A172 (cell line): Measurements from ENCODE around the gene SUPT4H1. TPM values are rescaled to one million over a fixed set of nuclear protein-coding genes. Genes with fewer than 3 reads are reported as not detected.
A peak's percentile ranks its signal among the peaks of the same experiment; 100 is the strongest.

ENCODE experiments used
- DNase-seq: peaks from one replicate; pipeline ENCODE4 v3.0.0-alpha.2; 2015; ENCODE audit warnings: low spot score
- total RNA-seq: library from RNA; depleted of rRNA; stranded (reverse); fragments of >200 nt; shearing (Covaris generic); gene quantifications from 2 replicates; pipeline ENCODE4 v1.2.3, GENCODE V29; 2014

Gene SUPT4H1
- total RNA-seq, 1 experiment from 2014 or later: 161 TPM

DNA sequence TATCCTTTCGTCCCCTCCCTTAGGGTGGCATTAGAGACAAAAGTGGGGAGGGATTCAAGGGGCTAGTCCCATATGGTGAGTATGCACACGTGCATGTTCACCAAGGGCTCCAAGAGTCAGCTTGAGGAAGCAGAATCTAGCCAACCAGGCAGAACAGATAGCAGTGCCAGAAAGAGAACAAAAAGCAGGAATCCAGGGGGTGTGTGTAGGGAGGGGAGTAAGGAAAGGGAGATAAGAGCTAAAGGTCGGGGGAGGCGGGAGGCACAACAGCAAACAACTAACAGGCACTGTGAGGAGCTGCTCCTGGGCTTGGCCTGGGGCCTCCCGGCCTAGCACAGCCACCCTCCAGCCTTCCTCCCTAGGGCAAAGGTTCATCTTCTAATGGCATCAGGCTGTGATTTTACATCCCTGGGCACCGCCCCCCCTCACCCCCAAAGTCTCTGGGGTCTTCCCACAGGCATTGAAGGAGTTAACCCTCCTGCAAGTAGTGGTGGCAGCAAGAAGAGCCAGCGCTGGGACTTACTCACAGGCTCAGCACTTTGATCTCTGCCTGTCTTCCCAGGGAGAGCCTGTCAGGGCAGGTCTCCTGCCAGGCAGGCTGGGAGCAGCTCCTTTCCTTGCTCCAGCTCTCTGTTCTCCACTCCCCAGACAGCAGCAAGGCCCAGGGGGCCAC is 12.4 kb upstream of the SUPT4H1 start:
- no peak for DNase-seq

DNA sequence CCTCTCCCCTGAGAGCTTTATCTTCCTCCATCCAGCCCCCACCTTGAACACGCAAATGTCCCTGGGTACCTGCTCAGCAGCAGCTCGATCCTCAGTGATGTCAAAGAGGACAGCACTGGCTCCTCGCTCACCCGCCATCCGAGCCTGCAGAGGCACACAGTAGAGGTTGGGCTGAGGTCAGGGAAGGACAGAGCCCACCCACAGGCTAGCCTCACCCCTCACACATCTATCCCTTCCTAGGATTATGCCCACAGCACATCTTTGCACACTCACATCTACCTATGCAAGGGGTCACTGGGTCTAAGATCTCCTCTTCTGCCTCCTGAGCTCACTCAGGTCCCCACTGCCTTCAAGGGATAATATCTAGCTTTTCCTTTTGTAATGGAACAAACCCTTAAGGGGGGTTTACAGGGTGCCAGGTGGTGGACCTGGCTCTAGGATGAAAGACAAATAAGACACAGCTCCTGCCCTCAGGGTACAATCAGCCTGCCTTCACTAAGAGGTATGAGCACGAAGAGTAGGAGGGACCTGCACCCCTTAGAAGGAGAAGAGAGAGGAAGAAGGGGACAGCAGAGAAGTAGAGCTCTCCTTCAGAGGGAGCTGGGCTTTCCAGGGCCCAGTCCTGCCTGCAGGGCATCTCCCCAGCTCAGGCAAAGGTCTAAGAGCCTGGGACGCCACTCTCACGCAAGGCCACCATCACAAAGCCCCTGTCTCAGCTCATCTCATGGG is 11.6 kb upstream of the SUPT4H1 start:
- DNase-seq: no peak

DNA sequence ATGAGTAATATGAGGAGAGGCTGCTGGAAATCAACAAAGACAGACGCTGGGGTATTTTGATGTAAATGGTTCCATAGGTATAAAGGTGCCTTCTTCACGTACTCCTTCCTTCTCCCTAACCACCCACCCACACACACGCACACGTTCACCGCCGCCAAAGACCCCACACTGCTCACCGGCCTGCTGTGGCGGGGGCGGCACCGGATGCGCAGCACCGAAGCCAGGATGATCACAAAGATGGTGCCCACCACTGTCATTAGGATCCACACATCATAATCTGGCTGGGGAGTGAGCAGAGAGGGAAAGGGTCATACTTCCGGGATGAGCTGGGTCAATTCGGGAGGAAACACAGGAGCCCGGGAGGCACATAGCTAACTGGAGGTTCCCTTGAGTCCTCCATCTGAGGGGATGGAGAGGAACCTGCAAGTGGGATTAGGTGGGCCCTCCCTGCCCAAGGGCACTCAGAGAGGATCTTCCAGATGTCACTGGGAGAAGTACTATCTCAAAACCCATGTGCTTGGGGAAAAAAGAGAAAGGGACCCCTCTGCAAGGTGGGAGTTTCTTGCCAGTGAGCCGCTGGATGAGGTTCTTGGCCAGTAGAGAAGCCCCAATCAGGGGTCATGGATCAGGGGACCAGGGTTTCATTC is 10.5 kb upstream of the SUPT4H1 start:
- no peak for DNase-seq

DNA sequence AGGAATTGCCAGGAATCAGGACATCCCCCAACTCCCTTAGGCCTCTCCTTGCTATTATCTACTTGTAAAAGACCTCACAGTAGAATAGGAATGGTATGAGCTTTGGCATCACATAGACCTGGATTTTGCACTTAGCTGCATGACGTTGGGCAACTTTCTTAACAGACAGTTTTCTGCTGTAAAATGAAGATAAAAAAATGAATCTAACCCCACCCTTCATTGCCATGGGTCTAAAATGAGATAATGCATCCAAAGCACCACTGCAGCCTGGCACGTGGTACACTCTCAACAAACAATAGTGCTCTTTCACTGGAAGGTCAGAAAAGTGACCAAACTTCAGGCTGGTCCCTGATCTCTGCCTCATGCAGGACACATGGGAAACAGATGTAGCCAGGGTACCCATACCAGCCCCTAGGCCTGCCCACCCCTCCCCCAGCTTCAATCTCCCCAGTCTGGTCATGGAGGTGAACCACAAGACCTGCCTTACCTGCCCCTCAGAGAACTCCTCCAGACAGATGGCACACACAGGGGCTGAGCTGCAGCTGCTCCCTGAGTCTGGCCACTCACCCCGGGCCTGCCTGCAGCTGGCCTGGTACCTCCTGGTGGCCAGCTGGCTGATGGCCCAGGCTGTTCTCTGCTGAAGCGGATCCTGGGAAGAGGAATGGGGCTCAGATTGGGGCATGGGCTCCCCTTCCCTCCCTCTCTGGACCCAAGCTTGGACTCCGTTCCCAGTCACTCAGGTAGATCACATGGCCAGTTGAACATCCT is 8.5 kb upstream of the SUPT4H1 start:
- no peak for DNase-seq

DNA sequence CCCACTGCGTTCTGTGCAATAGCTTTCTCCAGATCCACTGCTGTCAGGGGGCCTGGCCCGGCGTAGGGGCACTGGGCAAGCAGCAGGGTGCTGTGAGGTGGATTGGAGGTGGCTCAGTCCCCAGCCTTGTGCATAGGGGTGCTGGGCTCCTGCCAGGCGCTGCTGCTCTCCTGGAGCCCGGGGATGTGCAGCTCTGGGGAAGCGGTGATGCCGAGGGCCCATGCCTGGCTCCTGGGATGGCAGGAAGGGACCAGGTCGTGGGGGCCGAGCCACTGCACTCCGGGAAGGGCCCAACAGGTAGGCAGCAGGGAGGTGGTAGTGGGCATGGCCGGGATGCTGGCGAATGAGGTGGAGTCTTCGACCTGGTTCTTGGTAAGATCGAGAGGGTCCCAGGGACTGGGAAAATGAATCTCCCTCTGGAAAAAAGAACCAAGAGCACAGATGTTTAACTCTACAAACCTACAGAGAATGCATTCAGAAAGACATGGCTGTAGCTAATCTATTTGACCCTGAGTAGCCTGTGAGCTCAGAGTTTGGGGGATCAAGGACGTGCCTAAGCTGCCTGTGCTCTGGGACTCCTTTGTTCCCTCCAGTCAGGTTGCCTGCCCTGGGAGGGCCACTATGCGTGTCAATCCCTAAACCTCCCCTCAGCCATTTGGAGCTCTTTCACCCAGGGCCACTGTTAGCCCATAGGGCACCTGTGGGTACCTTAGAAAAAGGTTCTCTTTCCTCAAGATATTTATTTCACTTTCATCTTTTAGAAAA is 6.6 kb upstream of the SUPT4H1 start:
- no peak for DNase-seq

DNA sequence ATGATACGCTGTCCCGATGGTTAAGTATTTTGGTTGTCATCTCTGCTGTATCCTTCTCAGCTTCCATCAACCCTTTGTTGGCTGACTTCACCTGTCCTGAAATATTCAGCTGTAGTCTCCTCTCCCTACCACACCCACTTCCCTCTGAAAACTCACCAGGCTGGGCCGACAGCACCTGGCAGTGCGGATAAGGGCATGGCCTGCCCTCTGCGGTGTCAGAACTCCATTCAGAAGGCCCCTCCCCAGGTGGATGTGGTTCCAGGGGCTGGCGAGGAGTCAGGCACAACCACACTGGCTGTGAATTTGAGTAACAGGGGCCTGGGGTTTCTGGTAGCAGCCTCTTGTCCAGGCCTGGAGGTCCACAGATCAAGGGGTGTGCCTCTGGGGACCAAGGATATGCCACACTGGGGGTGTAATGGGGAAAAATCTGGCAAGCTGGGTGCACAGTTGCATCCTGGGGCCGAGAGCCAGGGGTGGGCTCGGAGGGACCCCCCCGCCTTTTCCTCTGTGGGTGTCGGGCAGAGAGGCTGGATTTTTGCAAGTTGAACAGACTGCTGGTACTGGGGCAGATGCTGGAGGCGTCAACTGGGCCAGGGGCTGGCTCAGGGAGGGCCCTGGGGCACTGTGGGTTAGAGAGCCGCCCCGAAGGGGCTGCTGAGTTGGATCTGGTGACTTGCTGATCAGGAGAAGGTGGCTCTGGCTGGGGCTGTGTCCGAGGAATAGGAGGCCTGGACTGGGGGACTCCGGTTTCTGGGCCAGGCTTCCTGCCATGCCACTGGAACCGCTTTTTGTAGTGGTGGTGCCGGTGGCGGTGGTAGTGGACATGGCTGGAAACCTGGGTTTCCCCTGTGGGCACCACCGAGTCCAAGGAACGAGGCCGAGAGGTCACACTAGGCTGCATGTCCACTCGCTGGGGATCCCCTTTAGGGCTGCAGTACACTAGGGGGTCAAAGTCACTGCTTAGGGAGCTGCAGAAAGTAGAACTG is 5.6 kb upstream of the SUPT4H1 start:
- no peak for DNase-seq

DNA sequence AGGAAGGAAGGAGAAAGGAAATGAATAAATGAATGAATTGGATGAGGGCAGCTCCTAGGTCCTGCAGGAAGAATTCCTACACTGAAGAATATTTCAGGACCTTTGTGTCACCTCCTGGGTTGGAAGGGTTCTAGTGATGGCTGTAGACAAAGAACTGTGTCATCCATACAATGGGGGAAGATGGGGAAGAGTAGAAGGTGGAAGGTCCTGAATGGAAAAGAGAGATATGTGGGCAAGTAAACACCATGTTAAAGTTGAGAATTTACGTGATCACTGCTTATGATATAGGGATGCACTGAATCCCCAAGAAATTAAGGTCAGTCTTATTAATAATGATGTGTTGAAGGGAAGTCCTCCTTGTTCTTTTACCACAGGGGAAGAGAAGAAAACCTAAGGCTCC is 4.2 kb upstream of the SUPT4H1 start:
- DNase-seq: no peak

DNA sequence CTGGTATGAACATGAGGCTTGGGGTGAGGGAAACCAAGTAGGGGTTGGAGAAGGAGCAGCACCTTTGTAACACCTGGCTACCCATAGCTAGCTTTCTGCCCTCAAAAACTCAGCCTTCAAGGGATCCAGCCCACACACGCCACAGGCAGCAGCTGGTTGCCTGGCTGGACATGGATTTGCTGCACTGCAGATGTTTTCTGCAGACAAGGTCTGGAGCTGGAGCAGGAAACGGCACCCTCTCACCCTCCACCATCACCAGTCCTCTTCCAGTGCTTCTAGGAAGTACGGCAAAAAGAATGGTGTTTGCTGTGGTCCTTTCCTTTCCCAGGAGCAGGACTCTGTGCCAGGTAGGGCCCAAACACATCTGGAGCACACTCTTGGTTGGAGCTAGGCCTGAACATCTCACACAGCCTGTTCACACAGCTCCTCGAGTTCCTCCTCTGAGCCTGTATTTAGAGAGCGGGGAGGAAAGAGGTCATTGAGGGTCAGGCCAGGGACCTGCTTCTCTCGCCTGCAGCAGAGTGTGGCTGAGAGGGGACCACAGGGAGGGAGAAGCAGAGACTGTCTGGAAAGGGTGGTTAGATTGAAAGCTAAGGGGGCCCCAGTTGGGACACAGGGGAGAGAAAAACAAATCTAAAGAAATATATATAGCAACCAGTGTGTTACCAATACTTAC is 2.7 kb upstream of the SUPT4H1 start:
- no peak for DNase-seq

DNA sequence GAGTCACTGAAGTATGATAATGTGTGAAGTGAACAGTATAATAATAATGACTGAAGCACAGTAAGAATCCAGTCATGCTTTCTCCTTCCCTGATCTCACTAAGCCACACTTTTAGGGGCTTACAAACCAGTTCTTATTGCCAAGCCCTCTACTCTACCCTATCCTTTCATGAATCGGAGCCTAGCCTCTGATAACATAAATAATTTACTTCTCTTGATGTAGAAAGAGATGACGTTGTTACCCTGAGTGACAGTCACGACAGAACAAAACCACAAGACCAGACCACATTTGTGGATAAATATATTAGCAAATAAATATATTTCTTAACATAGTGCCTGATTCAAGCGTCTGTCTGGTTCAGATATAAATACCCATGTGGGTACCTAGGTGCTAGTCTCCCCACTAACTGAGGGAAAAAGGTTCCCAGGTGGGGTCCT is 1.4 kb upstream of the SUPT4H1 start:
- no peak for DNase-seq

DNA sequence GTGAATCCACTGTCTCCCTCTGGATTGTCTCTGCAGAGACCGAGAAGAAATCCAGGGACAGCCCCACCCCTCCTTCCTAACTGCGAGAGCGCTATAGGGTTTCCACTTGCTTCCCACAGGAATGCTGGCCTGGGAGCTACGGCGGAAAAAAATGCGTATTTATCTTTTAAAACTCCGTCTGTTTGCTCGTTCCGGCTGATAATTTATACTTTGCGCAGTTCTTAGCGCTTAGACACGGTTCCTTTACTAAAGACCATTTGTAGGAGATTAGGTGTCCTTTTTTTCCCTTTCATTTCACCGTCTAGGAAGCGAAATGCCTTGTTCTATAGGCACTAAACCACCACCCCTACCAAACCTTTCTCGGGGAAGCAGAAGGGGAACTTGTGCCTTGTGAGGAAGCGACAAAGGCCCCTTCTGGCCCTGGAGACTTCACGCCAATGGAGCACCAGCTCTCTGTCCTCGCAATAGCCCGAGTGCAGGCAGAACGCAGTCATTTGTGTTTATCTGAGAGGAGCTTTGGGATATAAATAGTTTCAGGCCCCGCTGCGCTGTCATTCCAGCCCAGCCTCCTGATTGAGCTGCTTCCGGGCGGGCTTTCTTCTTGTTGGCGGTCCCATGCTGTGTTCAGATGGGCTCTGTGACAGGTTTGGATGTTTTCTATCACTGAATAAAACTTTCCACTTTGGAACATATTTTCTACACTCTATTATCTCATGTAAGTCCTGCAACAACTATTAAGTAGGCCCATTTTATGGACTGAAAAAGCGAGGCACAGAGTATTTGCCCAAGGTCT is 791 bp upstream of the SUPT4H1 start:
- DNase-seq: peak; percentile 29

DNA sequence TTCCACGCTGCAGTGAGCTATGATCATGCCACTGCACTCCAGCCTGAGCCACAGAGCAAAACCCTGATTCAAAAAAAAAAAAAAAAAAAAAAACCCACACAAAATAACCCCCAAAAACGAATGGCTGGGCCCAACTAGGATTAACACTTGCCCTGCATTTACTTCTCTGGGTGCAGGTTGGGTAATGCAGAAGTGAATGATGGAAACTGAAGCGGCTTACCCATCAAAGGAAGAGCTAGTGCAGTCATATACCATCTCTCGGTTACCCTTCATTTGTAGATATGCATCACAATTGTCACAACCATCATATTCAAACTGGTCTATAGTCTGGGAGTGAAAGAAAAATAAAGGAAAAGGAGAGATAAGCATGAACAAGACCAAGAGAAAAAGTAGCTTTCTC is 819 bp downstream of the SUPT4H1 start:
- no peak for DNase-seq

DNA sequence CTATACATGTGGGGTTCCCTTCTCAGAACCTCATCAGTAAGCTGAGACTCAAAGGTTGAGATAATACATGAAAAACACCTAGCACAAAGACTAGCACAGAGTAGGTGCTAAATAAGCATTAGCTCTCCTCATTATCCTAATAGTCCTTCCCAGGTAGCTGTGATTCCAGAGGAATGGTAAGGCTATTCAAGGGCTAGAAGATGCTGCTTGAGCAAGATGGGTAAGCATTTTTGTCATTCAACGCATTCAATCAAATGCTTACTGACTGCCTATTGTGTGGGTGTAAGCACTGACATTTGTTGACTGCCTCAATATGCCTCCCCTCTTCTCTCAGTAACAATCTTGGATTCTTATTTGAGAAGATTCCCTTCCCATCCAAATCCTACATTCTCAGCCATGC is 4.0 kb downstream of the SUPT4H1 start:
- no peak for DNase-seq

DNA sequence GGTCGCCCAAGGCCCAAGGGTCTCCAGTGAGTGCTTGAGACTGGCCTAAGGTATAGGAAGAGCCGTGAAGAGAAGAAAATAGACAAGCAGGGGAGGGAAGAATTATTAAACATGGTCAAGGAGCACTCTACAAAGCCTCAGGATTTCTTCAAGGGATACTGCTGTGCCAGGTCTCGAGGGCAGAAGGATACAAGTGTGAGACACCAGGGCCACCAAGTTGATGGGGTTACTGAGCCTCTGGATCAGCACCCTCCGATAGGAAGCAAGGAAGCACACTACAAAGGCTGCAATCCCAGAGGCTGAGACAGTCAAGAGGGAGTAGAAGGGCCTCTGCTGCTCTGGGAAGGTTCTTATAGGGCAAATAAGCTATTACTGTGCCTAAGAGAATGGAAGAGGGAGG is 6.5 kb downstream of the SUPT4H1 start:
- no peak for DNase-seq

DNA sequence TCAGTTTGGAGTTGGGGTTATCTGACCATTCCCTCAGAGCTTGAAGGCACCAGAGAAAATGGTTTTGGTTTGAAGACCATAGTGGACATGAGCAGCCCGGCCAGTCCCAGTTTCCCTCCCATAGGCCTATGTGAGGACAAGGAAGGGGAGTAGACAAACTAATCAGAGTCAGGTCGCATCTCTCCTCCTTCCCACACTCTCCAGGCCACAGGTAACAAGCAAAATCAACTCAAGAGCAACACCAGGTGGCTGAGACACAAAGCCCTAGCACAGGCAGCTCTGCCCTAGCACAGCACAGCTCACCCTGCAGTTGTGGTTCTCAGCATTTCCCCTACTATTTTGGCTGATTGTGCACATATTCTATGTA is 7.2 kb downstream of the SUPT4H1 start:
- no peak for DNase-seq

DNA sequence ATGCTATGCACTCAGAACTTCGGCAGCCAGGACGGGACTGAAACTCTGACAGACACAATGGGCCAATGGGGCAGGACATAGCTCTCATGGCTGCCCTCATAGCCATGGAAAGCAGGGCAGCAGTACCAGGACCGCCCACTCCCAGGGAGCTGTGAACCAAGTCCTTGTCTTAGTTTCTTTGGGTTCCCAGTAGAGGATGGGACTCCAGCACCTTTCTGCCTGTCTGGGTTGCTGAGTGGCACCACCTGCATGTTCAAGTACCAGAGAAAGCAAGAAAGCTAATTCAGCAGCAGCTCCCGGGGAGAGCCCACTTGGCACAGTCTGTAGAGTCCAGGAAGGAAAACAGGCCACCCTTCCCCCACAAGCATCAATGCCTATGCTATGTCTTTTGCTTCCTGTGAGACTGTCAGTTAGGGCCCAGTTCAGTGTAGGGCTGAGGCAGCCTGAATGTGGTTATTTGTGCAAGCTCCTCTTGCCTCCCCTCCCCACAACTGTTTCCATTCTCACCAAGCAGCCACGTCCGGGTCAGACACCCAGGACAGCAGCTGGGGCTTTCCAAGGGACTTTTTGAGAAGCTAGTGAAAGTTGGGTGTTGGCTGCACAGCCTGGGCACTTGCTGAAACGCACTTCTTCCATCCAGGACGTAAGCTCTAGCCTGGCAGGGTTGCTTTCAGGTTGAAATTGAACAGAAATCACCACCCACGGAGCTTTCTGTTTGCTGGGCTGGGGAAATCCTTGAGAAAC is 7.8 kb downstream of the SUPT4H1 start:
- DNase-seq: no peak

DNA sequence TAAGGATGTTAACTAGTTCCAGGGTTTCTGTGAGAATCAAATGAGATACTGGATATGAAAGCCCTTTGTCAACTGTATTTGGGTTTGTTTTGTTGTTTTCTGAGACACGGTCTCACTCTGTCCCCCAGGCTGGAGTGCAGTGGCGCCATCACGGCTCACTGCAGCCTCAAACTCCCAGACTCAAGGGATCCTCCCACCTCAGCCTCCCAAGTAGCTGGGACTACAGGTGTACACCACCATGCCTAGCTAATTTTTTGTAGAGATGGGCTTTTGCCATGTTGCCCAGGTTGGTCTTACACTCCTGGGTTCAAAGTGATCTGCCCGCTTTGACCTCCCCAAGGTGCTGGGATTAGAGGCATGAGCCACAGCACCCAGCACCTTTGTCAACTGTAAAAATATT is 8.9 kb downstream of the SUPT4H1 start:
- DNase-seq: no peak

DNA sequence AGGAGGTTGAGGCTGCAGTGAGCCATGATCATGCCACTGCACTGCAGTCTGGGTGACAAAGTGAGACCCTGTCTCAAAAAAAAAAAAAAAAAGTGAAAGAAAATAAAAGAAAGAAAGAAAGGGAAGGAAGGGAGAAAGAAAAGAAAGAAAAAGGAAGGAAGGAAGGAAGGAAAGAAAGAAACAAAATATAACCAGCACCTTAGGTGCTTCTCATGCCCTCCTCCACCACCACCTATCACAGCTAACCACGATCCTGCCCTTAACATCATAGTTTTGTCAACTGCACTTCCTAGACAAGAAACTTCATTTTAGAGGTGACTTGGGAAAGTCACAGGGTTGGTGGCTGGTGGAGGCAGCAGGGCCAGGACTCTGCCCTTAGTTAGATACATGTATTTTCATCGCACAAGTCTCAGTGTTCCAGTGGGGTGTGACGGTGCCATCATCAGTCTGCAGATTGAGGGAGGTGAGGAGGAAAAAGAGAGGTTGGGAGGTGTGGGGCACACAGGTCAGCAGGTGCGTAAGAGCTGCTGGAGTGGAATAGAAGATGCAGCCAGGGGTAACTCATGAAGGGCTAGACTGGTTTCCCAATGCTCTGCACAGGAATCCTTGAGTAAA is 10.0 kb downstream of the SUPT4H1 start:
- no peak for DNase-seq
